Fibroblast of mammary gland (primary cell): ENCODE measurements around the gene GSTM5.

Source experiments
- DNase-seq: peaks from one replicate; pipeline ENCODE4 v3.0.0-alpha.2; 2010; ENCODE audit warnings: low read depth
- H3K4me3 ChIP-seq: 2 replicates; pipeline ENCODE4 v1.5.1; 2011; ENCODE audit warnings: low read depth, mild to moderate bottlenecking, low read length, moderate library complexity; ENCODE audit not compliant: control insufficient read depth
- TF ChIP-seq, protein P1 (sequence below): conservative IDR thresholded peaks from 2 replicates; pipeline ENCODE4 v1.5.1; 2011; ENCODE audit warnings: low read depth, low read length, inconsistent platforms; ENCODE audit not compliant: control insufficient read depth, insufficient read depth

GSTM5 gene

DNA sequence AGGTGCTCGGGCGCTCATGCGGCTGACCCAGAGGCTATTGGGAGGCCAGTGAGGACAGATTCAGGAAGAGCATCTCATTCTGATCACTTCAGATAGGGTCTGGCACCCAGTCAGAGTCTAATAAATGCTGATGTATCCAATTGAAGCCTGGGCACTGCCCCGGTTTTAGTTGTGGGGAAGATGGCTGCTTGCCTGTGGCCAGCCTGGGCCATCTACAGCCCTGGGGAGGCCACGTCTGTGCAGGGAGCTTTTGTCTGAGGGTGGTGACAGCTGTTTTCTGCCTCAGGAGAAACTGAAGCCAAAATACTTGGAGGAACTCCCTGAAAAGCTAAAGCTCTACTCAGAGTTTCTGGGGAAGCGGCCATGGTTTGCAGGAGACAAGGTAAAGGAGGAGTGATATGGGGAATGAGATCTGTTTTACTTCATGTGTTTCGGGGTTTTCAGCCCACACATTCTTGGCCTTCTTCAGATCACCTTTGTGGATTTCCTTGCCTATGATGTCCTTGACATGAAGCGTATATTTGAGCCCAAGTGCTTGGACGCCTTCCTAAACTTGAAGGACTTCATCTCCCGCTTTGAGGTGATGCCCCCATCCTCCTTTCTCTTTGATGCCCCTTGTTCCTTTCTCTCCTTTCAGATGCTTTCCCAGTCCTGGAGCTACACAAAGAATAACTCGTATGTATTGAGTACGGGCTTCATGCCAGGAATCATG is 2.8 kb downstream of the GSTM5 start:
- TF ChIP-seq, protein P1, sequence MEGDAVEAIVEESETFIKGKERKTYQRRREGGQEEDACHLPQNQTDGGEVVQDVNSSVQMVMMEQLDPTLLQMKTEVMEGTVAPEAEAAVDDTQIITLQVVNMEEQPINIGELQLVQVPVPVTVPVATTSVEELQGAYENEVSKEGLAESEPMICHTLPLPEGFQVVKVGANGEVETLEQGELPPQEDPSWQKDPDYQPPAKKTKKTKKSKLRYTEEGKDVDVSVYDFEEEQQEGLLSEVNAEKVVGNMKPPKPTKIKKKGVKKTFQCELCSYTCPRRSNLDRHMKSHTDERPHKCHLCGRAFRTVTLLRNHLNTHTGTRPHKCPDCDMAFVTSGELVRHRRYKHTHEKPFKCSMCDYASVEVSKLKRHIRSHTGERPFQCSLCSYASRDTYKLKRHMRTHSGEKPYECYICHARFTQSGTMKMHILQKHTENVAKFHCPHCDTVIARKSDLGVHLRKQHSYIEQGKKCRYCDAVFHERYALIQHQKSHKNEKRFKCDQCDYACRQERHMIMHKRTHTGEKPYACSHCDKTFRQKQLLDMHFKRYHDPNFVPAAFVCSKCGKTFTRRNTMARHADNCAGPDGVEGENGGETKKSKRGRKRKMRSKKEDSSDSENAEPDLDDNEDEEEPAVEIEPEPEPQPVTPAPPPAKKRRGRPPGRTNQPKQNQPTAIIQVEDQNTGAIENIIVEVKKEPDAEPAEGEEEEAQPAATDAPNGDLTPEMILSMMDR, result no peak
- no peak for DNase-seq

GRCh38 chr1:109716121-109716520 is 4.1 kb downstream of the GSTM5 start:
- TF ChIP-seq, protein P1, result no peak
- no peak for DNase-seq
- H3K4me3 ChIP-seq, result no peak overlapping the region

More for the DNA sequence above, 2.8 kb downstream of the GSTM5 start:
- H3K4me3 ChIP-seq, result no peak overlapping the region

DNA sequence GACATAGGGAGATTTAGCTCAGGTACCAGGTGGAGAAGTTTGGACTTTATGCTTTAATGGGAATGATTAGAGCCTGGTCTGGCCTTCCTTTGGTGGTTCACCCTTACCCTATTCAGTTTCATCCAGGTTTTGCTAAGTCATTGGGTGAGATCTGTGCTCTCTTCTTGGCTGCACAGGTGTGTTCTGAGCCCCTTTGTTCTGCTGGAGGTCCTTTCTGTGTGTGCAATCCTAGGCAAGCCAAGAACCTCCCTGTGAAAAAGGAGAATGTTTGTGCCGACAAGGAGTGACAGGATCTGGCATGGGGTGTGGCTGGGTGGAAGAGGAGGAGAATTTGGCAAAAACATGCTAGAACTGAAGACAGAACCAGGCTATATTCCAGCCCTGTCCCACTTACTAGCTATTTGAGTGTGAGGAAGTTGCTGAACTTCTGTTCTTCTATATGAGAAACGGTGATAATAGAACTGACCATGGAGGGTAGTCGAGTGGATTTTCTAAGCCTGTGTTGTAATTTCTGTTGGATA is 4.6 kb downstream of the GSTM5 start:
- H3K4me3 ChIP-seq, result no peak overlapping the region
- TF ChIP-seq, protein P1, result no peak
- no peak for DNase-seq

DNA sequence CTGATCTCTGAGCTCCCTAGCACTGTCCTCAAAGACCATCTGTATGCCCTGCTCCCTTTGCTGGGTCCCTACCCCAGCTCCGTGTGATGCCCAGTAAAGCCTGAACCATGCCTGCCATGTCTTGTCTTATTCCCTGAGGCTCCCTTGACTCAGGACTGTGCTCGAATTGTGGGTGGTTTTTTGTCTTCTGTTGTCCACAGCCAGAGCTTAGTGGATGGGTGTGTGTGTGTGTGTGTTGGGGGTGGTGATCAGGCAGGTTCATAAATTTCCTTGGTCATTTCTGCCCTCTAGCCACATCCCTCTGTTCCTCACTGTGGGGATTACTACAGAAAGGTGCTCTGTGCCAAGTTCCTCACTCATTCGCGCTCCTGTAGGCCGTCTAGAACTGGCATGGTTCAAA is 5.7 kb downstream of the GSTM5 start:
- DNase-seq, result no peak
- TF ChIP-seq, protein P1, result no peak
- H3K4me3 ChIP-seq, result no peak overlapping the region

- TF ChIP-seq, protein P1, result no peak
- H3K4me3 ChIP-seq, result no peak overlapping the region
- DNase-seq, result peak; percentile 25
Observed at GRCh38 chr1:109718495-109718894, 6.4 kb downstream of the GSTM5 start.

- TF ChIP-seq, protein P1, result no peak
- no peak overlapping the region for H3K4me3 ChIP-seq
- peak; percentile 72 for DNase-seq
Observed at GRCh38 chr1:109719337-109719837, 7.3 kb downstream of the GSTM5 start.

- no peak overlapping the region for H3K4me3 ChIP-seq
- DNase-seq, result no peak
- TF ChIP-seq, protein P1, result no peak
Observed at GRCh38 chr1:109721042-109721441, 9.0 kb downstream of the GSTM5 start.
